H9 (cell line): Measurements from ENCODE around the gene MIB2. TPM values are rescaled to one million over a fixed set of nuclear protein-coding genes. Genes with fewer than 3 reads are reported as not detected.

Source experiments
- DNase-seq: peaks from one replicate; pipeline ENCODE4 v3.0.0-alpha.2; 2017
- H2AFZ ChIP-seq: one replicate; pipeline ENCODE4 v1.6.1; 2013; ENCODE audit warnings: mild to moderate bottlenecking, low read length, control low read depth, moderate library complexity
- H2AK5ac ChIP-seq: 2 replicates; pipeline ENCODE4 v1.6.1; 2013; ENCODE audit warnings: low read length, control low read depth, mixed read lengths; ENCODE audit not compliant: insufficient read length
- H2BK120ac ChIP-seq: one replicate; pipeline ENCODE4 v1.6.1; 2013; ENCODE audit warnings: low read depth, mild to moderate bottlenecking, low read length, control low read depth, inconsistent platforms; ENCODE audit not compliant: poor library complexity, severe bottlenecking
- H2BK12ac ChIP-seq: 2 replicates; pipeline ENCODE4 v1.6.1; 2013; ENCODE audit warnings: low read length, control low read depth, mixed read lengths, low read depth; ENCODE audit not compliant: insufficient read length
- H2BK15ac ChIP-seq: 2 replicates; pipeline ENCODE4 v1.6.1; 2013; ENCODE audit warnings: low read depth, low read length, control low read depth
- H2BK20ac ChIP-seq: one replicate; pipeline ENCODE4 v1.6.1; 2013; ENCODE audit warnings: low read depth, mild to moderate bottlenecking, low read length, control low read depth, inconsistent platforms; ENCODE audit not compliant: poor library complexity, severe bottlenecking
- H2BK5ac ChIP-seq: 2 replicates; pipeline ENCODE4 v1.6.1; 2013; ENCODE audit warnings: low read length, control low read depth, mixed read lengths; ENCODE audit not compliant: insufficient read length
- H3K14ac ChIP-seq: 2 replicates; pipeline ENCODE4 v1.6.1; 2013; ENCODE audit warnings: low read length, control low read depth; ENCODE audit not compliant: insufficient read depth
- H3K18ac ChIP-seq: 2 replicates; pipeline ENCODE4 v1.6.1; 2013; ENCODE audit warnings: low read depth, mild to moderate bottlenecking, mixed read lengths, low read length, control low read depth; ENCODE audit not compliant: insufficient read length
- H3K23ac ChIP-seq: 2 replicates; pipeline ENCODE4 v1.6.1; 2013; ENCODE audit warnings: low read length, control low read depth, mixed read lengths, low read depth; ENCODE audit not compliant: insufficient read length
- H3K23me2 ChIP-seq: 2 replicates; pipeline ENCODE4 v1.6.1; 2013; ENCODE audit warnings: low read depth, mild to moderate bottlenecking, mixed read lengths, low read length, control low read depth; ENCODE audit not compliant: insufficient read length, poor library complexity, severe bottlenecking
- H3K27ac ChIP-seq: 2 replicates; pipeline ENCODE4 v1.5.1; 2013; ENCODE audit warnings: low read length, control low read depth, mixed read lengths, low read depth; ENCODE audit not compliant: insufficient read length
- H3K27me3 ChIP-seq: 2 replicates; pipeline ENCODE4 v1.6.1; 2013; ENCODE audit warnings: low read length, control low read depth, inconsistent platforms; ENCODE audit not compliant: insufficient read depth
- H3K4ac ChIP-seq: 2 replicates; pipeline ENCODE4 v1.6.1; 2013; ENCODE audit warnings: low read depth, mild to moderate bottlenecking, control low read depth, inconsistent platforms, low read length, moderate library complexity
- H3K4me1 ChIP-seq: 2 replicates; pipeline ENCODE4 v1.6.1; 2013; ENCODE audit warnings: low read length, control low read depth, inconsistent platforms; ENCODE audit not compliant: insufficient read depth
- H3K4me2 ChIP-seq: 2 replicates; pipeline ENCODE4 v1.6.1; 2013; ENCODE audit warnings: low read length, control low read depth, mixed read lengths; ENCODE audit not compliant: insufficient read length, insufficient read depth
- H3K56ac ChIP-seq: 2 replicates; pipeline ENCODE4 v1.6.1; 2013; ENCODE audit warnings: low read depth, mild to moderate bottlenecking, mixed read lengths, low read length, control low read depth; ENCODE audit not compliant: insufficient read length
- H3K79me1 ChIP-seq: 2 replicates; pipeline ENCODE4 v1.6.1; 2013; ENCODE audit warnings: low read depth, mild to moderate bottlenecking, moderate library complexity, low read length, control low read depth, inconsistent platforms; ENCODE audit not compliant: insufficient read depth, poor library complexity, severe bottlenecking
- H3K79me2 ChIP-seq: 2 replicates; pipeline ENCODE4 v1.6.1; 2013; ENCODE audit warnings: low read length, control low read depth, inconsistent platforms; ENCODE audit not compliant: insufficient read depth
- H3K9ac ChIP-seq: 2 replicates; pipeline ENCODE4 v1.6.1; 2013; ENCODE audit warnings: low read length, control low read depth, mixed read lengths; ENCODE audit not compliant: insufficient read length; ENCODE audit errors: extremely low read depth
- H3K9me3 ChIP-seq: one replicate; pipeline ENCODE4 v1.6.1; 2013; ENCODE audit warnings: low read depth, low read length, inconsistent platforms; ENCODE audit not compliant: control insufficient read depth
- H3T11ph ChIP-seq: one replicate; pipeline ENCODE4 v1.6.1; 2013; ENCODE audit warnings: mild to moderate bottlenecking, low read length, control low read depth, inconsistent platforms
- H4K20me1 ChIP-seq: one replicate; pipeline ENCODE4 v1.6.1; 2013; ENCODE audit not compliant: control insufficient read depth, insufficient read length, insufficient read depth
- H4K5ac ChIP-seq: 2 replicates; pipeline ENCODE4 v1.6.1; 2013; ENCODE audit warnings: low read depth, mild to moderate bottlenecking, mixed read lengths, low read length, control low read depth; ENCODE audit not compliant: insufficient read length
- H4K8ac ChIP-seq: replicated peaks from 2 replicates; pipeline ENCODE4 v1.6.1; 2013; ENCODE audit warnings: low read length, control low read depth, mixed read lengths, low read depth; ENCODE audit not compliant: insufficient read length
- H4K91ac ChIP-seq: 2 replicates; pipeline ENCODE4 v1.6.1; 2013; ENCODE audit warnings: low read depth, mild to moderate bottlenecking, moderate library complexity, mixed read lengths, low read length, control low read depth; ENCODE audit not compliant: insufficient read length
- H3K27ac Mint-ChIP-seq, 3 experiments: 2 replicates in 2 of 3; 3 replicates in 1 of 3; pipeline ENCODE4 v1.8.0; 2020 to 2021; ENCODE audit warnings: mixed read lengths in 3 of 3, mild to moderate bottlenecking in 1 of 3, moderate library complexity in 1 of 3
- H3K27me3 Mint-ChIP-seq: 2 replicates; pipeline ENCODE4 v1.8.0; 2021; ENCODE audit warnings: low read depth, mild to moderate bottlenecking, moderate library complexity, mixed read lengths
- H3K36me3 Mint-ChIP-seq, 3 experiments: 2 replicates in 2 of 3; 3 replicates in 1 of 3; pipeline ENCODE4 v1.8.0; 2020 to 2021; ENCODE audit warnings: low read depth in 3 of 3, mixed read lengths in 3 of 3; ENCODE audit not compliant: insufficient read depth in 1 of 3
- H3K4me1 Mint-ChIP-seq, 2 experiments: 2 replicates each; pipeline ENCODE4 v1.8.0; 2020; ENCODE audit warnings: mixed read lengths in 2 of 2
- H3K4me3 Mint-ChIP-seq, 2 experiments: 2 replicates in 1 of 2; 3 replicates in 1 of 2; pipeline ENCODE4 v1.8.0; 2020 to 2021; ENCODE audit warnings: mild to moderate bottlenecking in 2 of 2, mixed read lengths in 2 of 2, moderate library complexity in 1 of 2
- H3K9me3 Mint-ChIP-seq, 2 experiments: 2 replicates in 1 of 2; 3 replicates in 1 of 2; pipeline ENCODE4 v1.8.0; 2020; ENCODE audit warnings: mild to moderate bottlenecking in 2 of 2, mixed read lengths in 2 of 2, moderate library complexity in 1 of 2
- WGBS: extraction: QIAGEN DNeasy Blood & Tissue Kit; methylation state at CpG from one replicate; pipeline ENCODE4 v1.1.7; 2013; ENCODE audit warnings: missing lambda C conversion rate, low lambda C conversion rate, mixed read lengths; ENCODE audit not compliant: insufficient read length; ENCODE audit errors: extremely low coverage; 5-methylcytosine and 5-hydroxymethylcytosine counted together
- total RNA-seq: library from RNA; stranded (reverse); gene quantifications from 2 replicates; pipeline ENCODE4 v1.2.1, GENCODE V29; 2021
- TF ChIP-seq, protein P1 (sequence below): fragments of 200-600 bp; sonication (generic); conservative IDR thresholded peaks from 3 replicates; pipeline ENCODE4 v1.8.0; 2021; ENCODE audit warnings: antibody characterized with exemption, mild to moderate bottlenecking

The MIB2 gene
- total RNA-seq, 1 experiment from 2014 or later, result 77.8 TPM

DNA sequence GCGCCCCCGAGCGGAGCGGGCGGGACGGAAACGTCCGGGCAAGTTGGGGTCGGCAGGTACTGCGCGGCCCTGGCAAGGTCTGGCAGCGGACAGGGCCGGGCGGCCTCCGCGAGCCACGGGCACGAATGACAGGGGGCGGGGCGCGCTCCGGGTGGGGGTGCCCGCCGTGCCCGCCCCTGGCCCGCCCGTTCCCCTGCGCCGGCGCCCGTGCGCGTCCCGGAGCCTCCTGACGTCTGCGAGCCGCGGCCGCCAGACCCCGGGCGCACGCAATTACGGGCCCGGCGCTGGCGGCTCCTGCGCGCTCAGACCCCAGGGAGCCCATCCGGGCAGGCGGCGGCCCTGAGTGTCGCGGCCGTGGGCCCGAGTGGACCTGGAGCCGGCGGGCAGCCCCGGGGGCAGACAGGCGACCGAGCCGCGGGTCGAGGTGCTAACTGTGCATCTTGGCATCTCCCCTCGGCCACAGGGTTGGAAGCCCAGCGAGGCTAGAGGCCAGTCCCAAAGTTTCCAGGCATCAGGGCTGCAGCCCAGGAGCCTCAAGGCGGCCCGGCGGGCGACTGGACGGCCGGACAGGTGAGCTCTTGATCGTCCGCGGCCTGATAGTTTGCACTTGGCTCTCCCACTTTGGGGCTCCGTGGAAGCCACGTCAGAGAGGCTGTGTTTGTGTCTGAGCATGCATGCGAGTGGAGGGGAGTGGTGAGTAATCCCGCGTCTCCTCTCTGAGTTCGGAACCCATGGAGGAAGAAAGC is 918 bp downstream of the MIB2 start:
- Histone ChIP-seq H3K4me1 (peaks cover 5% of the 10 kb centered on the region; the same call in 1 of the 2 replicates), H3K23ac (no peak overlapping the region), H3K56ac (no peak overlapping the region), H3K18ac (no peak overlapping the region), H2AFZ (no peak overlapping the region), H2AK5ac (no peak overlapping the region), H3K27me3 (no peaks in the 10 kb centered on the region), H3T11ph (no peak overlapping the region), H4K91ac (no peak overlapping the region), H4K8ac (no peak overlapping the region), H2BK20ac (no peak overlapping the region), H3K4ac (no peak overlapping the region), H2BK15ac (no peak overlapping the region), H3K14ac (no peak overlapping the region), H3K23me2 (peaks cover 15% of the 10 kb centered on the region), H3K4me2 (peak overlapping the region; percentile 62), H2BK5ac (no peak overlapping the region), H3K27ac (no peak overlapping the region), H3K9ac (no peak overlapping the region), H4K5ac (no peak overlapping the region), H3K9me3 (no peaks in the 10 kb centered on the region), H2BK12ac (no peak overlapping the region), H3K79me2 (no peaks in the 10 kb centered on the region), H2BK120ac (no peak overlapping the region), H4K20me1 (no peaks in the 10 kb centered on the region), H3K79me1 (no peaks in the 10 kb centered on the region)
- no CpG with 5 or more reads among the region's 80 CpGs for WGBS
- Mint-ChIP-seq H3K9me3 (no peaks in the 10 kb centered on the region; a peak in 1 of 5 replicates), H3K27me3 (no peaks in the 10 kb centered on the region), H3K4me1 (peaks cover 16 to 19% of the 10 kb centered on the region in 2 experiments), H3K4me3 (peak overlapping the region; percentile 74 to 86), H3K36me3 (peaks cover 0 to 15% (median 6%) of the 10 kb centered on the region in 3 experiments; a peak in 5 of 7 replicates), H3K27ac (no peak overlapping the region)
- DNase-seq, result peak; percentile 27
- TF ChIP-seq, protein P1, sequence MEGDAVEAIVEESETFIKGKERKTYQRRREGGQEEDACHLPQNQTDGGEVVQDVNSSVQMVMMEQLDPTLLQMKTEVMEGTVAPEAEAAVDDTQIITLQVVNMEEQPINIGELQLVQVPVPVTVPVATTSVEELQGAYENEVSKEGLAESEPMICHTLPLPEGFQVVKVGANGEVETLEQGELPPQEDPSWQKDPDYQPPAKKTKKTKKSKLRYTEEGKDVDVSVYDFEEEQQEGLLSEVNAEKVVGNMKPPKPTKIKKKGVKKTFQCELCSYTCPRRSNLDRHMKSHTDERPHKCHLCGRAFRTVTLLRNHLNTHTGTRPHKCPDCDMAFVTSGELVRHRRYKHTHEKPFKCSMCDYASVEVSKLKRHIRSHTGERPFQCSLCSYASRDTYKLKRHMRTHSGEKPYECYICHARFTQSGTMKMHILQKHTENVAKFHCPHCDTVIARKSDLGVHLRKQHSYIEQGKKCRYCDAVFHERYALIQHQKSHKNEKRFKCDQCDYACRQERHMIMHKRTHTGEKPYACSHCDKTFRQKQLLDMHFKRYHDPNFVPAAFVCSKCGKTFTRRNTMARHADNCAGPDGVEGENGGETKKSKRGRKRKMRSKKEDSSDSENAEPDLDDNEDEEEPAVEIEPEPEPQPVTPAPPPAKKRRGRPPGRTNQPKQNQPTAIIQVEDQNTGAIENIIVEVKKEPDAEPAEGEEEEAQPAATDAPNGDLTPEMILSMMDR, result no peak
